ENCODE data around the gene LRRC46. TPM values are rescaled to one million over a fixed set of nuclear protein-coding genes. Genes with fewer than 3 reads are reported as not detected.

LRRC46 gene
- total and polyA plus RNA-seq, 2 of the 13 experiments (the other 11 are each of a cell fraction or from before 2014, with no cell fraction given): 0.09 TPM

- TF ChIP-seq CHD2 (IDR thresholded peaks at IDR 0.05; ENCODE audit: low read depth, low read length) (no peak), ZNF33A (CRISPR knock-in tag; IDR thresholded peaks at IDR 0.05; ENCODE audit: borderline replicate concordance) (no peak), ZNF318 (CRISPR knock-in tag; IDR thresholded peaks at IDR 0.05) (no peak), GPN1 (CRISPR knock-in tag; IDR thresholded peaks at IDR 0.05; ENCODE audit: borderline replicate concordance) (no peak), WIZ (CRISPR knock-in tag; IDR thresholded peaks at IDR 0.05) (no peak), ZNF772 (CRISPR knock-in tag; IDR thresholded peaks at IDR 0.05) (no peak), SALL1 (CRISPR knock-in tag; IDR thresholded peaks at IDR 0.05) (no peak), XRCC5 (optimal IDR thresholded peaks at IDR 0.05; ENCODE audit: low read length) (peak; percentile 30), XBP1 (CRISPR knock-in tag; IDR thresholded peaks at IDR 0.05) (no peak), RERE (CRISPR knock-in tag; IDR thresholded peaks at IDR 0.05; ENCODE audit: low read depth) (no peak), RARA (CRISPR knock-in tag; IDR thresholded peaks at IDR 0.05) (no peak), HNRNPL (IDR thresholded peaks at IDR 0.05; ENCODE audit: low read depth, low read length) (peak; percentile 63; the same call in 1 of the 2 replicates), SAFB2 (CRISPR knock-in tag; IDR thresholded peaks at IDR 0.05; ENCODE audit: borderline replicate concordance, low read depth) (0 out of 2 replicates have a peak, but pooled peaks have one; percentile 48), SOX6 (IDR thresholded peaks at IDR 0.05) (no peak), SOX6 (CRISPR knock-in tag; IDR thresholded peaks at IDR 0.05) (peak; percentile 37; the same call in 1 of the 2 replicates), POLR2AphosphoS5 (IDR thresholded peaks at IDR 0.05; ENCODE audit: low read depth, low read length) (no peak), ZNF12 (CRISPR knock-in tag; IDR thresholded peaks at IDR 0.05) (no peak)
Observed at GRCh38 chr17:47837401-47838039, 6.0 kb downstream of the LRRC46 start (continued).

All from HepG2 (cell line).